Mesodermal cell (in vitro differentiated cells): ENCODE measurements around the gene PADI1.

Experiments
- H3K27ac ChIP-seq: 2 replicates; pipeline ENCODE4 v1.7.0; 2013; ENCODE audit warnings: mild to moderate bottlenecking, low read depth, low read length, moderate library complexity; ENCODE audit not compliant: severe bottlenecking
- H3K36me3 ChIP-seq: 2 replicates; pipeline ENCODE4 v1.7.1; 2013; ENCODE audit warnings: mild to moderate bottlenecking, low read length, moderate library complexity; ENCODE audit not compliant: control insufficient read depth, insufficient read depth
- H3K4me1 ChIP-seq: one replicate; pipeline ENCODE4 v1.7.1; 2013; ENCODE audit warnings: mild to moderate bottlenecking, low read length; ENCODE audit not compliant: insufficient read depth, control insufficient read depth, poor library complexity, severe bottlenecking
- H3K4me3 ChIP-seq: 2 replicates; pipeline ENCODE4 v1.7.0; 2013; ENCODE audit warnings: low read length, control low read depth, mild to moderate bottlenecking; ENCODE audit not compliant: insufficient read depth, poor library complexity, severe bottlenecking; ENCODE audit errors: extremely low read depth
- H3K9me3 ChIP-seq: 2 replicates; pipeline ENCODE4 v1.7.1; 2013; ENCODE audit warnings: mild to moderate bottlenecking, low read length, moderate library complexity; ENCODE audit not compliant: control insufficient read depth
- WGBS, 2 experiments: methylation state at CpG; one replicate each; pipeline ENCODE4 v1.1.5; 2013; ENCODE audit warnings: missing lambda C conversion rate in 2 of 2; ENCODE audit not compliant: insufficient coverage in 2 of 2; 5-methylcytosine and 5-hydroxymethylcytosine counted together

PADI1 gene

DNA sequence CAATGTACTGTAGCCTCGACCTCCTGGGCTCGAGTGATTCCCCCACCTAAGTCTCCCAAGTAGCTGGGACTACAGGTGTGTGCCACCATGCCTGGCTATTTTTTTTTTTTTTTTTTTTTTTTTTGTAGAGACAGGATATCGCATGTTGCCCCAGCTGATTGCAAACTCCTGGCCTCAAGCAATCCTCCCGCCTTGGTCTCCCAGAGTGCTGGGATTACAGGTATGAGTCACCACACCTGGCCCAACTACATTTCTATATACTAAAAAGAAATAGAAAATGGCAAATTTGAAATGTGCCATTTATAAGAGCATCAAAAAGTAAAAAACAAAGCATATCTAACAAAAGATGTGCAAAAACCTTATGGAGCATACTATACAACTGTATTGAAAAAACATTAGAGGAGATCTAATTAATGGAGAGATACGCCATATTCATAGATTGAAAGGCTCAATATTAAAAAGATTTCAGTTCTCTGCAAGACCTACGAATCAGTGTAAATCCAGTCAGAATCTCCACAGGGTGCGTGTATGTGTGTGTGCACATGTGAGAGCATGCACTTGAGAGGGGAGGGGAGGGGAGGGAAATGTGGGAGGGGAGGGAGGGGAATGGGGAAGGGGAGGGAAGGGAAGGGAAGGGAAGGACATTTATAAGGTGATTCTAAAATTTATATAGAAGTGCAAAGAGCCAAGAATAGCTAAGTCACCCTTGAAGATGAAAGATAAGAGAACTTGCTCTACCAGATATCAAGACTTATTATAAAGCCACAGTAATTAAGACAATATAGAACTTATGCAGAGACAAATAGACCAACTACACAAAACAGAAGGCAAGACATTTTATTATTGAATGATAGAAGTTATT lies 87.6 kb downstream of the PADI1 start:
- WGBS, 2 experiments = 74% methylated on average over 3 of the region's 7 CpGs; no CpG with 5 or more reads in 1 of the 2 experiments
- H3K4me1 ChIP-seq = peaks cover 7% of the 10 kb centered on the region
- no peaks in the 10 kb centered on the region for H3K9me3 ChIP-seq
- H3K27ac ChIP-seq = no peak overlapping the region
- H3K4me3 ChIP-seq = no peak overlapping the region
- H3K36me3 ChIP-seq = no peaks in the 10 kb centered on the region

- Histone ChIP-seq H3K4me1 (peaks cover 7% of the 10 kb centered on the region), H3K27ac (no peak overlapping the region), H3K4me3 (no peak overlapping the region), H3K36me3 (no peaks in the 10 kb centered on the region), H3K9me3 (no peaks in the 10 kb centered on the region)
- 60 to 89% methylated on average over 6 to 9 of the region's 14 CpGs for WGBS, 2 experiments
Observed at GRCh38 chr1:17293681-17294425, 88.9 kb downstream of the PADI1 start.

- Histone ChIP-seq H3K4me3 (no peak overlapping the region), H3K27ac (no peak overlapping the region), H3K4me1 (no peaks in the 10 kb centered on the region), H3K36me3 (no peaks in the 10 kb centered on the region), H3K9me3 (no peaks in the 10 kb centered on the region)
- WGBS, 2 experiments = 83 to 91% methylated on average over 4 of the region's 4 CpGs
Observed at GRCh38 chr1:17295292-17295691, 90.4 kb downstream of the PADI1 start.
